ENCODE data around the gene SCAF4. TPM values are rescaled to one million over a fixed set of nuclear protein-coding genes. Genes with fewer than 3 reads are reported as not detected.
"Not testable (repeated sequence)": the region's sequence is repeated elsewhere in the genome, so short reads cannot be mapped to it uniquely, and the experiment has no call there.

SCAF4 gene
- total RNA-seq, 4 donors from 2014 or later: 12.1 to 18.8 (median 15.2) TPM

DNA sequence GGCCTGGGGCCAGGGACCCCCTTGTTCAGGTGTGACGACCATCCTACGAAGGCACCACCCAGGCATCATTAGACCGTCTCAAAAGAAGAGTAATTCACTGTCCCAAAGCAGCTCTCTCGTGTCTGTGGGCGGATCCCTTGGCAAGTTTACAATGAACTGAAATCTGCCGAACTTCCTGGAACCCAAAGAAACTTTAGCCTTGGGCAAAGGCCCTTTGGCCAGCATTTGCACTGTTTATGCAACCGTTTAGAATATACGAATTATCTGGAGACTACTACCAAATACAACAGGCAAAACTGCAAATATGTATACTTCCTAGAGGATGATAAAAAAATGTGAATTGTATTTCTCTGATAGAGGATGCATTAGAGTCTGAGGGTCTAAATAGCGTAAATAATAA, 73.9 kb downstream of the SCAF4 start:
- H3K36me3 ChIP-seq: peaks cover 0 to 9% (median 2%) of the 10 kb centered on the region in 4 donors
- DNase-seq (ENCODE audit: extremely low spot score): no peak

DNA sequence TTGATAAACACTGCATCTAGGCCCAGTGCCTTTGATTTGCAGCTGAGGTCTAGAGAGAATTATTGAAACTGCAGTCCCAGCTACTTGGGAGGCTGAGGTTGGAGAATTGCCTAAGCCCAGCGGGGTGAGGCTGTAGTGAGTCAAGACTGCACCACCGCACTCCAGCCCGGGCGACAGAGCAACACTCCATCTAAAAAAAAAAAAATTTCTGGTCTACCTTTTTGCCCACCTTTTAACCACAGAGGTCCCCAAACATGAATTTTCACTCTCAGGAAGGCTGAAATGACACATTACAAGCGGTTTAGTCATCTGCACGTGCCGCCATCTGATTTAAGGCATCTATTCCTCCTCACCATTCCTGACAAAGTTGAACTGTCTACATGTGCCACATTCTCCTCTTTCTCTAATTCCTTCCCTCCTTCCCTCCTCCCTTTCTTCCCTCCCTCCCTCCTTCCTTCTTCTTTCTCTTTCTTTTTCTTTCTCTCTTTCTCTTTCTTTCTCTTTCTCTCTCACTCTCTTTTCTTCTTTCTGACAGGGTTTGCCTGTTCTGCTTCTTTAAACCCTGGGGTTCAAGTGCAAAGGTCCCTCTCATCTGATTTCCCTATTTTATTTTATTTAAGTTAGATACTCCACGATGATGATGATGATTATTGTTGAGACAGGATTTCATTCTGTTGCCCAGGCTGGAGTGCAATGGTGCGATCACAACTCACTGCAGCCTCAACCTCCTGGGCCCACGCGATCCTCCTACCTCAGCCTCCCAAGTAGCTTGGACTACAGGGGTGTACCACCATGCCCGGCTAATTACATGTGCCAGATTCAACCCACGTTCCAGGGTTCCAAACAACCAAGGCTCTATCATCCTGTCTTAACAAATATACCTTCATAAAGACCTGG, 75.5 kb downstream of the SCAF4 start:
- H3K27ac ChIP-seq (replicated peaks in 1 of 4): no peak overlapping the region
- intact Hi-C loops (cut with DNase I): no loop called here
- TF ChIP-seq EP300 (IDR thresholded peaks at IDR 0.05): no peak
- no peak for TF ChIP-seq POLR2AphosphoS5 (IDR thresholded peaks at IDR 0.05)
- TF ChIP-seq, protein P1, sequence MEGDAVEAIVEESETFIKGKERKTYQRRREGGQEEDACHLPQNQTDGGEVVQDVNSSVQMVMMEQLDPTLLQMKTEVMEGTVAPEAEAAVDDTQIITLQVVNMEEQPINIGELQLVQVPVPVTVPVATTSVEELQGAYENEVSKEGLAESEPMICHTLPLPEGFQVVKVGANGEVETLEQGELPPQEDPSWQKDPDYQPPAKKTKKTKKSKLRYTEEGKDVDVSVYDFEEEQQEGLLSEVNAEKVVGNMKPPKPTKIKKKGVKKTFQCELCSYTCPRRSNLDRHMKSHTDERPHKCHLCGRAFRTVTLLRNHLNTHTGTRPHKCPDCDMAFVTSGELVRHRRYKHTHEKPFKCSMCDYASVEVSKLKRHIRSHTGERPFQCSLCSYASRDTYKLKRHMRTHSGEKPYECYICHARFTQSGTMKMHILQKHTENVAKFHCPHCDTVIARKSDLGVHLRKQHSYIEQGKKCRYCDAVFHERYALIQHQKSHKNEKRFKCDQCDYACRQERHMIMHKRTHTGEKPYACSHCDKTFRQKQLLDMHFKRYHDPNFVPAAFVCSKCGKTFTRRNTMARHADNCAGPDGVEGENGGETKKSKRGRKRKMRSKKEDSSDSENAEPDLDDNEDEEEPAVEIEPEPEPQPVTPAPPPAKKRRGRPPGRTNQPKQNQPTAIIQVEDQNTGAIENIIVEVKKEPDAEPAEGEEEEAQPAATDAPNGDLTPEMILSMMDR (IDR thresholded peaks at IDR 0.05): no peak
- H3K9me3 ChIP-seq: no peaks in the 10 kb centered on the region
- peaks cover 0 to 3% (median under 1%) of the 10 kb centered on the region in 4 donors for H3K36me3 ChIP-seq
- no peaks in the 10 kb centered on the region for H3K27me3 ChIP-seq
- H3K4me1 ChIP-seq: peaks cover 3 to 17% (median 15%) of the 10 kb centered on the region in 4 donors
- H3K4me3 ChIP-seq: no peak overlapping the region
- WGBS: 90% methylated on average over 13 of the region's 13 CpGs
- DNase-seq (ENCODE audit: extremely low spot score): peak; percentile 86

More for the DNA sequence above, 73.9 kb downstream of the SCAF4 start:
- no peak overlapping the region for H3K27ac ChIP-seq (replicated peaks in 1 of 4)
- H3K4me1 ChIP-seq: peaks cover 15 to 33% (median 31%) of the 10 kb centered on the region in 4 donors
- no peak overlapping the region for H3K4me3 ChIP-seq
- no peaks in the 10 kb centered on the region for H3K9me3 ChIP-seq
- H3K27me3 ChIP-seq: no peaks in the 10 kb centered on the region
- intact Hi-C loops (cut with DNase I): no loop called here
- 85% methylated on average over 9 of the region's 9 CpGs for WGBS
- TF ChIP-seq EP300 (IDR thresholded peaks at IDR 0.05) (no peak), POLR2A (IDR thresholded peaks at IDR 0.05; ENCODE audit: low read depth) (no peak), POLR2AphosphoS5 (IDR thresholded peaks at IDR 0.05) (no peak)
- TF ChIP-seq, protein P1 (IDR thresholded peaks at IDR 0.05): no peak

DNA sequence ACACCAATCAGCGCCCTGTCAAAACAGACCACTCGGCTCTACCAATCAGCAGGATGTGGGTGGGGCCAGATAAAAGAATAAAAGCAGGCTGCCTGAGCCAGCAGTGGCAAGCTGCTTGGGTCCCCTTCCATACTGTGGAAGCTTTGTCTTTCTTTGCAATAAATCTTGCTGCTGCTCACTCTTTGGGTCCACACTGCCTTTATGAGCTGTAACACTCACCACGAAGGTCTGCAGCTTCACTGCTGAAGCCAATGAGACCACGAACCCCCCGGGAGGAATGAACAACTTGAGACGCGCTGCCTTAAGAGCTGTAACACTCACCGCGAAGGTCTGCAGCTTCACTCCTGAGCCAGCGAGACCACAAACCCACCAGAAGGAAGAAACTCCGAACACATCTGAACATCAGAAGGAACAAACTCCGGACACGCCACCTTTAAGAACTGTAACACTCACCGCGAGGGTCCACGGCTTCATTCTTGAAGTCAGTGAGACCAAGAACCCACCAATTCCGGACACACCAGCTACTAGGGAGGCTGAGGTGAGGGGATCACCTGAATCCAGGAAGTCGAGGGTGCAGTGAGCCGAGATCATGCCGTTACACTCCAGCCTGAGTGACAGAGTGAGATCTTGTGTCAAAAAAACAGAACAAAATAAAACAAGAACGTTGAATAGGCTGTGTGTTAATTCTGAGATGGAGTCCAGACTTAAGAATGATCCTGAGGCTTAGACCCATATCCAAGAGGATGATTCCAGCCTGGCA, 76.9 kb downstream of the SCAF4 start:
- intact Hi-C loops (cut with DNase I); H3K4me3 ChIP-seq; H3K9me3 ChIP-seq; H3K27ac ChIP-seq (replicated peaks in 1 of 4); H3K4me1 ChIP-seq; H3K36me3 ChIP-seq; DNase-seq (ENCODE audit: extremely low spot score); H3K27me3 ChIP-seq: not testable (repeated sequence)
- 86% methylated on average over 14 of the region's 21 CpGs for WGBS

DNA sequence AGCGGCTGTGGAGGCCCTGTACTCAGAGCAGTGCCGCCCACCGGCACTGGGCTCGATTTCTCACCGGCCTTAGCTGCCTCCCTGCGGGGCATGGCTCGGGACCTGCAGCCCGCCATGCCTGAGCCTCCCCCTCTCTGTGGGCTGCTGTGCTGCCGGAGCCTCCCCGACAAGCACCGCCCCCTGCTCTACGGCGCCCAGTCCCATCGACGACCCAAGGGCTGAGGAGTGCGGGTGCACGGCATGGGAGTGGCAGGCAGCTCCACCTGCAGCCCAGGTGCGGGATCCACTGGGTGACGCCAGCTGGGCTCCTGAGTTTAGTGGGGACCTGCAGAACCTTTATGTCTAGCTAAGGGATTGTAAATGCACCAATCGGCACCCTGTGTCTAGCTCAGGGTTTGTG, 77.6 kb downstream of the SCAF4 start:
- Histone ChIP-seq H3K4me3 (no peak overlapping the region), H3K9me3 (no peaks in the 10 kb centered on the region), H3K27ac (replicated peaks in 1 of 4) (no peak overlapping the region), H3K4me1 (peaks cover 0 to 6% (median 5%) of the 10 kb centered on the region in 4 donors), H3K36me3 (no peaks in the 10 kb centered on the region), H3K27me3 (no peaks in the 10 kb centered on the region)
- no peak for DNase-seq (ENCODE audit: extremely low spot score)
- 100% methylated on average over 1 of the region's 20 CpGs for WGBS
- intact Hi-C loops (cut with DNase I): no loop called here
- TF ChIP-seq POLR2AphosphoS5 (IDR thresholded peaks at IDR 0.05) (no peak), POLR2A (IDR thresholded peaks at IDR 0.05; ENCODE audit: low read depth) (no peak), EP300 (IDR thresholded peaks at IDR 0.05) (no peak)
- TF ChIP-seq, protein P1 (IDR thresholded peaks at IDR 0.05): no peak

DNA sequence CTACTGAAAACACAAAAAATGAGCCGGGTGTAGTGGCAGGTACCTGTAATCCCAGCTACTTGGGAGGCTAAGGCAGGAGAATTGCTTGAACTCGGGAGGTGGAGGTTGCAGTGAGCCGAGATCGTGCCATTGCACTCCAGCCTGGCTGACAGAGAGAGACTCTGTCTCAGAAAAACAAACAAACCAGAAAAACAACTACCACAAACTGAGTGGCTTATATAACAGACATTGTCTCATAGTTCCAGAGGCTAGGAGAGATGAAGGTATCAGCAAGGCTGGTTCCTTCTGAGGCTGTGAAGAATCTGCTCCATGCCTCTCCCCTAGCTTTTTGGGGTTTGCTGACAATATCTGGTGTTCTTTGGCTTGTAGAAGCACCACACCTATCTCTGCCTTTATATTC, 80.4 kb downstream of the SCAF4 start:
- H3K4me3 ChIP-seq; H3K36me3 ChIP-seq; H3K27me3 ChIP-seq; H3K27ac ChIP-seq (replicated peaks in 1 of 4); DNase-seq (ENCODE audit: extremely low spot score); intact Hi-C loops (cut with DNase I); H3K4me1 ChIP-seq; H3K9me3 ChIP-seq: not testable (repeated sequence)
- WGBS: 83% methylated on average over 4 of the region's 4 CpGs

Data from esophagus muscularis mucosa (tissue), 4 donors.